ENCODE data around the gene UBTD2.
A peak's percentile ranks its signal among the peaks of the same experiment; 100 is the strongest.

UBTD2 gene

GRCh38 chr5:172178991-172179989 is 104.3 kb downstream of the UBTD2 start:
- no peak overlapping the region for H3K4me3 ChIP-seq (ENCODE audit: low read length)
- no peak for DNase-seq (ENCODE audit: low read depth)

GRCh38 chr5:172178301-172178987 is 105.1 kb downstream of the UBTD2 start:
- no peak for DNase-seq (ENCODE audit: low read depth)
- no peak overlapping the region for H3K4me3 ChIP-seq (ENCODE audit: low read length)
- TF ChIP-seq, protein P1, sequence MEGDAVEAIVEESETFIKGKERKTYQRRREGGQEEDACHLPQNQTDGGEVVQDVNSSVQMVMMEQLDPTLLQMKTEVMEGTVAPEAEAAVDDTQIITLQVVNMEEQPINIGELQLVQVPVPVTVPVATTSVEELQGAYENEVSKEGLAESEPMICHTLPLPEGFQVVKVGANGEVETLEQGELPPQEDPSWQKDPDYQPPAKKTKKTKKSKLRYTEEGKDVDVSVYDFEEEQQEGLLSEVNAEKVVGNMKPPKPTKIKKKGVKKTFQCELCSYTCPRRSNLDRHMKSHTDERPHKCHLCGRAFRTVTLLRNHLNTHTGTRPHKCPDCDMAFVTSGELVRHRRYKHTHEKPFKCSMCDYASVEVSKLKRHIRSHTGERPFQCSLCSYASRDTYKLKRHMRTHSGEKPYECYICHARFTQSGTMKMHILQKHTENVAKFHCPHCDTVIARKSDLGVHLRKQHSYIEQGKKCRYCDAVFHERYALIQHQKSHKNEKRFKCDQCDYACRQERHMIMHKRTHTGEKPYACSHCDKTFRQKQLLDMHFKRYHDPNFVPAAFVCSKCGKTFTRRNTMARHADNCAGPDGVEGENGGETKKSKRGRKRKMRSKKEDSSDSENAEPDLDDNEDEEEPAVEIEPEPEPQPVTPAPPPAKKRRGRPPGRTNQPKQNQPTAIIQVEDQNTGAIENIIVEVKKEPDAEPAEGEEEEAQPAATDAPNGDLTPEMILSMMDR (conservative IDR thresholded peaks at IDR 0.05; ENCODE audit: low read length): no peak

More at GRCh38 chr5:172178991-172179989, 104.3 kb downstream of the UBTD2 start:
- TF ChIP-seq, protein P1 (conservative IDR thresholded peaks at IDR 0.05; ENCODE audit: low read length): no peak

DNA sequence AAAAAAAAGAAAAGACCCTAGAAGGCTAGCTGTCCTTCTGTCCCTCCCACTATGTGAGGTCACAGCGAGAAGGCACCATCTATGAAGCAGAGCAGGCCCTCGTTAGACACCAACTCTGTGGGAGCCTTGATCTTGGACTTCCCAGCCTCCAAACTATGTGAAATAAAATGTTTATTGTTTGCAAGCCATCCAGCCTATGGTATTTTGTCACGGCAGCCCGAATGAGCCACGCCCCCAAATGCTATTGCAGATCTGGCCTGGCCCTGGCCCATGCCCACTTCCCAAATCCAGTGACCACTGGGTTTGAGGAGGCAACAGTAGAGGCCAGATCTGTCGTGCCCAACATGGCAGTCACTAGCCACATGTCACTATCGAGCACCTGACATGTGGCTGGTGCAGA is 106.4 kb downstream of the UBTD2 start:
- TF ChIP-seq, protein P1 (conservative IDR thresholded peaks at IDR 0.05; ENCODE audit: low read length): no peak
- DNase-seq (ENCODE audit: low read depth): no peak
- no peak overlapping the region for H3K4me3 ChIP-seq (ENCODE audit: low read length)

DNA sequence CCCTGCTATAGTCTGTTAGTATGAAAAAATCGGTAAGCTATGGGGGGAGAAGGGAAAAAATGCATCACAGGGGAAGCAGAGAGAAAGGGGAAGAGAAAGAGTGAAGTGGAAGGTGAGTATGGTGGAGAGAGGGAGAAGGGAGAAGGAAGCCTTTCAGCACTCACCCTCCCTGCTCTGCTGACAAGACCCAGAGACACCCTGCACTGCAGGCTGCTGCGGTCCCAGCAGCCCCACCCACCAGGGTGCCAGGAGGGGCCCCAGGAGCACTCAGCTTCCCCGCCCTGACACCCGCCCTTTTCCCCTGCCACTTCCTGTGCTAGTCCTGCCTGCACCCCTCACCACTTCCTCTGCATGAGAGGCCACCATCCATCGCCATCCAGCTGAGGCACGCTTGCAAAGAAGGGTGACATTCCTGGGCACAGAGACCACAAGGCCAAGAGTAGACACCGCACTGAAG is 108.3 kb downstream of the UBTD2 start:
- TF ChIP-seq, protein P1 (conservative IDR thresholded peaks at IDR 0.05; ENCODE audit: low read length): no peak
- DNase-seq (ENCODE audit: low read depth): no peak
- H3K4me3 ChIP-seq (ENCODE audit: low read length): no peak overlapping the region

GRCh38 chr5:172173564-172174153 is 109.9 kb downstream of the UBTD2 start:
- TF ChIP-seq, protein P1 (conservative IDR thresholded peaks at IDR 0.05; ENCODE audit: low read length): no peak
- H3K4me3 ChIP-seq (ENCODE audit: low read length): no peak overlapping the region
- peak; percentile 35 for DNase-seq (ENCODE audit: low read depth)

DNA sequence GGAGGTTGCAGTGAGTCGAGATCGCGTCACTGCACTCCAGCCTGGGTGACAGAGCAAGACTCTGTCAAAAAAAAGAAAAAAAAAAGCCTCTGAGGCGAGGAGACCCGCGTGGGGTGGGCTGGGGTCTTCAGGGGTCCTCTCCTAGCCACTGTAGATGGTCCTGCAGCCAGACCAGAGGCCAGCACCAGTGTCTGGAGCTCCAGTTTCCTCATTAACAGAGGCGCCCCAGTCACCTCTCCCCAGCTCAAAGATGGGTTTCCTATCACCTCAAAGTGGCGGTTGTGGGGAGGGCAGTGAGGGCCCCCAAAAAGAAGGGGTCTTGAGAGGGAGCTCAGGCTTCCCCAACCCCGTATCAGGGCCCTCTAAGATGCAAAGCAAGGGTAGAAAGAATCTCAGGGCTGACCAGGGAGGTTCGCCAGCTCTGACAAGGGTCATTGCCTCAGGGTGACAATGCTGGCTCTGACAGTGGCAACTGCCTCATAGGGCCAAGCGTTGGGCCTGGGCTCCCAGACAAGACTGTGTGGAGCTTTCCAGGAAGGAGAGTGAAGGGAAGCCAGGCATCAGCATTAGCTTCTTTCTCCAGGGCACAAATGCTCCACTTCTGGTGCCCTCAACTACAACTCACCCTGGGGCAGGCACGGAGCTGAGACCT is 110.5 kb downstream of the UBTD2 start:
- no peak overlapping the region for H3K4me3 ChIP-seq (ENCODE audit: low read length)
- no peak for DNase-seq (ENCODE audit: low read depth)
- TF ChIP-seq, protein P1 (conservative IDR thresholded peaks at IDR 0.05; ENCODE audit: low read length): no peak
